ENCODE data around the gene NAA60.

DNA sequence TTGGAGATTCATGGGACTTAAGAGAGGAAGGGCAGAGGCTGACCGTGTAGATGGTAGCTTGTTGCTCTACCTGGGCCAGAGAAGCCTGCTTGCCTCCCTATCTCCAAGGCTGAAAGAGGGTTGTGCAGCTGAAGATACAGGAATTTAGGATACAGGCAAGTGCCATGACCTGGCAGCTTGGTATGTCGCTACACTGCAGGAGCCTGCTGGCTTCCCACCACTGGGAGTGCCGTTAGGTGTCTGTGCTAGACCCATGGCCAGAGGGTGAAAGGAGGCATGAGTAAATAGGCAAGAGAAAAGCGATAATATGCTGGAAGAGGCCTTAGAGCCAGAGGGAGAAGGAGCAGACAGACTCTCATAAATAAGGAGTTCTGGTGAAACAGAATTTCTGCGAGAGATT is 10.6 kb downstream of the NAA60 start:
- no peak for TF ChIP-seq CTCF (IDR thresholded peaks at IDR 0.05)
- TF ChIP-seq EZH2phosphoT487 (IDR thresholded peaks at IDR 0.05; ENCODE audit: borderline replicate concordance, low read depth), result no peak
- TF ChIP-seq EP300 (IDR thresholded peaks at IDR 0.05; ENCODE audit: borderline replicate concordance in 1 of 2, low read depth in 1 of 2, low read length in 1 of 2), result no peak
- no peak for TF ChIP-seq SMC3 (IDR thresholded peaks at IDR 0.05; ENCODE audit: low read depth, low read length)
- TF ChIP-seq NFIC (IDR thresholded peaks at IDR 0.05; ENCODE audit: borderline replicate concordance), result no peak
- TF ChIP-seq YY1 (IDR thresholded peaks at IDR 0.05; ENCODE audit: low read depth), result no peak
- TF ChIP-seq TEAD4 (IDR thresholded peaks at IDR 0.05; ENCODE audit: borderline replicate concordance, insufficient read depth), result no peak
- TF ChIP-seq REST (IDR thresholded peaks at IDR 0.05; ENCODE audit: low read depth, low read length), result no peak
- TF ChIP-seq RFX5 (IDR thresholded peaks at IDR 0.05; ENCODE audit: low read length), result no peak
- TF ChIP-seq RAD21 (IDR thresholded peaks at IDR 0.05; ENCODE audit: low read length), result no peak
